H1 (cell line): ENCODE results near the gene RRAS. TPM values are rescaled to one million over a fixed set of nuclear protein-coding genes. Genes with fewer than 3 reads are reported as not detected.

Source experiments
- CTCF ChIA-PET: fragments of 300-600 bp; sonication (Branson Sonifier 250); formaldehyde crosslinking; loops from one replicate; lab custom pipeline; 2021; ENCODE audit not compliant: partially characterized antibody; lab: Charles Lee
- POLR2A ChIA-PET: fragments of 300-600 bp; sonication (Branson Sonifier 250); formaldehyde crosslinking; loops from one replicate; lab custom pipeline; 2021; ENCODE audit warnings: inconsistent platforms; ENCODE audit not compliant: partially characterized antibody; lab: Charles Lee
- DNase-seq, 2 experiments: peaks; one replicate each; pipeline versions ENCODE4 v3.0.0 to v3.0.0-alpha.2; 2010 to 2022; ENCODE audit warnings: low spot score in 2 of 2, low read depth in 1 of 2, mixed read lengths in 1 of 2
- FAIRE-seq: peaks from 2 replicates; lab custom pipeline; 2011; peaks lifted over from hg19 to GRCh38; lab: Jason Lieb, UNC
- H2AFZ ChIP-seq: 2 replicates; pipeline ENCODE4 v1.8.1; 2012; ENCODE audit warnings: low read length, inconsistent platforms
- H2AK5ac ChIP-seq: 2 replicates; pipeline ENCODE4 v1.6.1; 2013; ENCODE audit warnings: low read depth, low read length
- H2BK120ac ChIP-seq: replicated peaks from 2 replicates; pipeline ENCODE3; 2013; ENCODE audit warnings: low read depth, low read length, inconsistent platforms
- H2BK12ac ChIP-seq: 2 replicates; pipeline ENCODE4 v1.6.1; 2013; ENCODE audit warnings: low read depth, low read length
- H2BK15ac ChIP-seq: 2 replicates; pipeline ENCODE4 v1.6.1; 2013; ENCODE audit warnings: low read length
- H2BK20ac ChIP-seq: 2 replicates; pipeline ENCODE4 v1.6.1; 2013; ENCODE audit warnings: low read length
- H2BK5ac ChIP-seq: 2 replicates; pipeline ENCODE4 v1.6.1; 2013; ENCODE audit warnings: low read depth, low read length
- H3K14ac ChIP-seq: 2 replicates; pipeline ENCODE4 v1.6.1; 2013; ENCODE audit warnings: inconsistent platforms; ENCODE audit not compliant: insufficient read length
- H3K18ac ChIP-seq: 2 replicates; pipeline ENCODE4 v1.6.1; 2013; ENCODE audit warnings: low read length; ENCODE audit errors: extremely low read depth
- H3K23ac ChIP-seq: 2 replicates; pipeline ENCODE4 v1.6.1; 2013; ENCODE audit warnings: inconsistent platforms; ENCODE audit not compliant: insufficient read length
- H3K23me2 ChIP-seq: 2 replicates; pipeline ENCODE4 v1.6.1; 2013; ENCODE audit warnings: low read depth, low read length
- H3K27ac ChIP-seq: 2 replicates; pipeline ENCODE4 v1.6.1; 2011; ENCODE audit warnings: low read depth, low read length, inconsistent platforms
- H3K27me3 ChIP-seq, 4 experiments: replicated peaks in 1 of 4; 1 replicate in 1 of 4; 2 replicates in 3 of 4; pipeline versions ENCODE4 v1.6.1 to v1.8.1; 2011 to 2013; ENCODE audit warnings: low read length in 3 of 4, mild to moderate bottlenecking in 3 of 4, inconsistent platforms in 2 of 4, mixed read lengths in 2 of 4, moderate library complexity in 1 of 4; ENCODE audit not compliant: control insufficient read depth in 3 of 4, insufficient read depth in 3 of 4; ENCODE audit errors: extremely low read depth in 1 of 4
- H3K36me3 ChIP-seq, 4 experiments: 2 replicates each; pipeline versions ENCODE4 v1.6.1 to v1.8.1; 2011 to 2013; ENCODE audit warnings: mild to moderate bottlenecking in 4 of 4, low read length in 3 of 4, moderate library complexity in 2 of 4, control low read depth in 1 of 4, inconsistent platforms in 1 of 4; ENCODE audit not compliant: insufficient read depth in 4 of 4, control insufficient read depth in 2 of 4
- H3K4ac ChIP-seq: replicated peaks from 2 replicates; pipeline ENCODE3; 2013; ENCODE audit warnings: low read length, low read depth, mixed read lengths, inconsistent platforms; ENCODE audit not compliant: insufficient read length
- H3K4me1 ChIP-seq, 4 experiments: replicated peaks in 1 of 4; 1 replicate in 1 of 4; 2 replicates in 3 of 4; pipeline versions ENCODE4 v1.6.1 to v1.8.1; 2011 to 2013; ENCODE audit warnings: low read length in 3 of 4, inconsistent platforms in 2 of 4, mixed read lengths in 1 of 4; ENCODE audit not compliant: insufficient read depth in 4 of 4, control insufficient read depth in 3 of 4
- H3K4me2 ChIP-seq, 2 experiments: 2 replicates each; pipeline versions ENCODE4 v1.6.1 to v1.8.1; 2011 to 2013; ENCODE audit warnings: low read depth in 2 of 2, low read length in 2 of 2, control low read depth in 1 of 2, inconsistent platforms in 1 of 2, mild to moderate bottlenecking in 1 of 2; ENCODE audit not compliant: insufficient read depth in 1 of 2
- H3K4me3 ChIP-seq, 4 experiments: fragments of 200-600, 300-600 bp in 1 of 4; sonication (generic), shearing (Covaris generic), sonication (Bioruptor Twin) in 1 of 4; 2 replicates each; pipeline versions ENCODE4 v1.5.1 to v1.8.1; 2011 to 2016; ENCODE audit warnings: low read length in 4 of 4, low read depth in 3 of 4, control low read depth in 2 of 4, inconsistent platforms in 2 of 4, mild to moderate bottlenecking in 2 of 4, mixed read lengths in 1 of 4, moderate library complexity in 1 of 4; ENCODE audit not compliant: insufficient read depth in 2 of 4; ENCODE audit errors: extremely low read depth in 1 of 4
- H3K56ac ChIP-seq: replicated peaks from 2 replicates; pipeline ENCODE3; 2013; ENCODE audit warnings: low read depth, mild to moderate bottlenecking, mixed read lengths, low read length, inconsistent platforms; ENCODE audit not compliant: insufficient read length
- H3K79me1 ChIP-seq: 2 replicates; pipeline ENCODE4 v1.6.1; 2013; ENCODE audit warnings: low read depth, low read length, control low read depth
- H3K79me2 ChIP-seq, 2 experiments: 2 replicates each; pipeline versions ENCODE4 v1.6.1 to v1.8.1; 2012 to 2013; ENCODE audit warnings: low read length in 2 of 2, mild to moderate bottlenecking in 2 of 2, inconsistent platforms in 1 of 2; ENCODE audit not compliant: insufficient read depth in 2 of 2, control insufficient read depth in 1 of 2
- H3K9ac ChIP-seq, 4 experiments: replicated peaks in 1 of 4; 1 replicate in 1 of 4; 2 replicates in 3 of 4; pipeline versions ENCODE4 v1.6.1 to v1.8.1; 2011 to 2013; ENCODE audit warnings: low read depth in 3 of 4, low read length in 3 of 4, control low read depth in 2 of 4, mild to moderate bottlenecking in 2 of 4, moderate library complexity in 2 of 4, inconsistent platforms in 1 of 4; ENCODE audit errors: extremely low read depth in 1 of 4
- H3K9me3 ChIP-seq, 2 experiments: 2 replicates each; pipeline versions ENCODE4 v1.6.1 to v1.8.1; 2012 to 2013; ENCODE audit warnings: mild to moderate bottlenecking in 2 of 2, moderate library complexity in 2 of 2, control low read depth in 1 of 2, inconsistent platforms in 1 of 2, low read depth in 1 of 2, low read length in 1 of 2, mixed read lengths in 1 of 2; ENCODE audit not compliant: insufficient read depth in 2 of 2
- H4K20me1 ChIP-seq, 2 experiments: replicated peaks in 1 of 2; 2 replicates each; pipeline versions ENCODE3 to v1.8.1; 2011 to 2013; ENCODE audit warnings: inconsistent platforms in 2 of 2, low read length in 2 of 2, mild to moderate bottlenecking in 1 of 2; ENCODE audit not compliant: insufficient read depth in 2 of 2, control insufficient read depth in 1 of 2
- H4K5ac ChIP-seq: 2 replicates; pipeline ENCODE4 v1.6.1; 2013; ENCODE audit warnings: low read length, low read depth, mixed read lengths, inconsistent platforms; ENCODE audit not compliant: insufficient read length
- H4K8ac ChIP-seq: 2 replicates; pipeline ENCODE4 v1.8.0; 2013; ENCODE audit warnings: mild to moderate bottlenecking, moderate library complexity, low read length, inconsistent platforms; ENCODE audit not compliant: insufficient read depth; ENCODE audit errors: extremely low read depth
- H4K91ac ChIP-seq: replicated peaks from 2 replicates; pipeline ENCODE3; 2013; ENCODE audit warnings: low read length, mixed read lengths, inconsistent platforms; ENCODE audit not compliant: insufficient read length
- CHD2 ChIP-seq: IDR thresholded peaks from 2 replicates; pipeline ENCODE4 v1.6.1; 2012; ENCODE audit warnings: low read length, improper control_type of control experiment
- CTCF ChIP-seq, 3 experiments: IDR thresholded peaks; 1 replicate in 2 of 3; 2 replicates in 1 of 3; pipeline versions ENCODE4 v1.5.1 to v1.6.1; 2011; ENCODE audit warnings: low read length in 3 of 3, mild to moderate bottlenecking in 3 of 3, inconsistent platforms in 2 of 3, low read depth in 1 of 3, moderate library complexity in 1 of 3; ENCODE audit not compliant: insufficient read depth in 1 of 3; ENCODE audit errors: control extremely low read depth in 1 of 3
- E2F6 ChIP-seq: IDR thresholded peaks from 2 replicates; pipeline ENCODE4 v1.6.1; 2012; ENCODE audit warnings: inconsistent platforms
- EGR1 ChIP-seq: IDR thresholded peaks from 2 replicates; pipeline ENCODE4 v1.6.1; 2011; ENCODE audit warnings: low read depth, low read length, borderline replicate concordance
- HDAC6 ChIP-seq: IDR thresholded peaks from one replicate; pipeline ENCODE4 v1.7.1; 2012; ENCODE audit warnings: low read depth, mild to moderate bottlenecking, inconsistent platforms, low read length, moderate library complexity
- SAP30 ChIP-seq: fragments of 300-600 bp; sonication (generic); IDR thresholded peaks from 2 replicates; pipeline ENCODE4 v1.7.1; 2012; ENCODE audit warnings: low read length, moderate library complexity, mild to moderate bottlenecking, inconsistent platforms; ENCODE audit not compliant: insufficient read depth, insufficient replicate concordance
- ZNF274 ChIP-seq: IDR thresholded peaks from 2 replicates; pipeline ENCODE4 v1.7.0; 2012; ENCODE audit warnings: low read length, borderline replicate concordance; ENCODE audit errors: extremely low read depth
- WGBS, 2 experiments: shearing (Covaris generic) in 1 of 2; methylation state at CpG; one replicate each; pipeline versions ENCODE4 v1.1.6 to v1.1.7; 2013 to 2015; ENCODE audit warnings: low lambda C conversion rate in 2 of 2, mixed read lengths in 2 of 2, inconsistent platforms in 1 of 2, low coverage in 1 of 2, missing lambda C conversion rate in 1 of 2; ENCODE audit not compliant: insufficient replicate concordance in 2 of 2, insufficient coverage in 1 of 2, insufficient read length in 1 of 2; ENCODE audit errors: extremely low coverage in 1 of 2, missing lambda C conversion rate in 1 of 2; 5-methylcytosine and 5-hydroxymethylcytosine counted together
- polyA plus RNA-seq, 7 experiments: library from polyadenylated mRNA; depleted of rRNA in 3 of 7; stranded (reverse) in 5 of 7; unstranded in 2 of 7; fragments of >200 nt in 5 of 7; fragments of 200-250 nt in 2 of 7; gene quantifications; 1 replicate in 5 of 7; 2 replicates in 1 of 7; 4 replicates in 1 of 7; pipeline versions ENCODE4 v1.2.1 to v1.2.3, GENCODE V29; 2011 to 2013; ENCODE audit warnings: missing spikeins in 2 of 7, mixed read lengths in 2 of 7
- total RNA-seq: library from RNA; stranded (reverse); fragmentation: NEBNext Ultra II Directional; extraction: Animal tissue kit (Norgen Biotek cat#: 25700); gene quantifications from 2 replicates; pipeline ENCODE4 v1.2.1, GENCODE V29; 2021
- TF ChIP-seq, protein P1 (sequence below): IDR thresholded peaks from 2 replicates; pipeline ENCODE4 v1.6.1; 2012; ENCODE audit warnings: inconsistent platforms

RRAS gene
- total and polyA plus RNA-seq, 2 of the 8 experiments (the other 6 are each of a cell fraction or from before 2014, with no cell fraction given): 17.7 to 49.1 TPM

DNA sequence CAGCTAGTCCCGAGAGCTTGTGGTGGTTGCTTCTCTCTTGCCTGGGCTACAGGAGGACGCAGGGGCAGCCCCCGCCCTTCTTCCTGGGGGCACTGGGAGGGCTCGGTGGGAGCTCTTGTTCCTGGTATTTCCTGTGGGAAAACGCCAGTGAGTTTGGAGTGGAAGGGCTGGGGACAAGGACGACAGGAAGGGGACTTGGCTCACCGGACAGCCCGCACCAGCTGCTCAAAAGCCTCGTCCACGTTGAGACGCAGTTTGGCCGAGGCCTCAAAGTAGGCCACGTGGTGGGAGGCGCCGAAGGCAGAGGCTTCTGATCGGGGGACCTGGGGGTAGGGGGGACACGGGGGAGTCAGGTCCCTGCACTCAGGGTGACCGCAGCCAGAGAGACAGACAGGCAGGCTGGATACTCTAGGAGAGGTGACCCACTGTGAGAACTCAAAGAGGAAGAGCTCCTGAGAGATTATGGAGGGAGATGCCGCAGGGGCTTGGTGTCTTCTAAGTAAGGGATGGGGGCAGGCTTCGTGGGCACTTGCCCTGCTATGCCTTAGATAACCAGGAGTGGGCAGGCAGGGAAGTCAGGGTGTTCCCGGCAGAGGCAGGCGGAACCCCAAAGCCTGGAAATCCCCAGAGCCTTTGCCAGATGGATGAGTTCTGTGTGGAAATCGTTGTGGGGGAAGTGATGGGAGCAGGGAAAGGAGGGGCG, 4.3 kb downstream of the RRAS start:
- Histone ChIP-seq H3K4me2 (no peak overlapping the region), H3K27ac (no peak overlapping the region), H3K79me2 (no peaks in the 10 kb centered on the region), H4K5ac (no peak overlapping the region), H2AFZ (no peak overlapping the region), H3K36me3 (no peaks in the 10 kb centered on the region), H3K4me1 (peaks cover 0 to 22% (median 10%) of the 10 kb centered on the region in 4 experiments; a peak in 6 of 7 replicates), H3K9me3 (no peaks in the 10 kb centered on the region), H2BK15ac (0 out of 2 replicates have a peak overlapping the region, but pooled peaks have one; percentile 16), H3K56ac (no peak overlapping the region), H4K8ac (no peak overlapping the region), H2BK12ac (no peak overlapping the region), H3K4ac (no peak overlapping the region), H2AK5ac (0 out of 2 replicates have a peak overlapping the region, but pooled peaks have one; percentile 65), H3K23me2 (peaks cover 5% of the 10 kb centered on the region), H4K20me1 (peaks cover 0 to 2% of the 10 kb centered on the region in 2 experiments), H3K14ac (no peak overlapping the region), H4K91ac (no peak overlapping the region), H3K18ac (no peak overlapping the region), H3K23ac (no peak overlapping the region), H2BK20ac (no peak overlapping the region), H3K4me3 (no peak overlapping the region), H3K79me1 (no peaks in the 10 kb centered on the region), H2BK120ac (no peak overlapping the region), H3K27me3 (no peaks in the 10 kb centered on the region), H2BK5ac (no peak overlapping the region), H3K9ac (no peak overlapping the region)
- FAIRE-seq: no peak
- ChIA-PET CTCF (interaction anchor here (1.0 to 2.3 kb wide), 4 partner anchors 19 to 38 kb away, joined by 3 to 6 read pairs (median 5); no protein-coding TSS in a partner anchor), POLR2A (interaction anchor here (0.7 to 50.7 kb wide), 9 partner anchors 10 to 122 kb away, joined by 3 to 840 read pairs (median 7); partner anchors contain the start of genes ADM5, PRMT1 and PRR12)
- DNase-seq: no peak
- TF ChIP-seq, protein P1, sequence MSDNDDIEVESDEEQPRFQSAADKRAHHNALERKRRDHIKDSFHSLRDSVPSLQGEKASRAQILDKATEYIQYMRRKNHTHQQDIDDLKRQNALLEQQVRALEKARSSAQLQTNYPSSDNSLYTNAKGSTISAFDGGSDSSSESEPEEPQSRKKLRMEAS: peak; percentile 43
- TF ChIP-seq ZNF274 (no peak), CTCF (IDR thresholded peaks at IDR 0.05; ENCODE audit: control extremely low read depth in 1 of 3, insufficient read depth in 1 of 3, low read depth in 1 of 3, low read length in 3 of 3) (peak in 2 of 3 experiments; percentile 17 to 21; a peak in 1 of 4 replicates), SAP30 (no peak), HDAC6 (no peak), CHD2 (no peak), E2F6 (no peak), EGR1 (no peak)
- WGBS, 2 experiments: 75% methylated on average over 24 of the region's 24 CpGs; no CpG with 5 or more reads in 1 of the 2 experiments
